ENCODE measurements around the gene RNF208.

RNF208 gene, protein sequence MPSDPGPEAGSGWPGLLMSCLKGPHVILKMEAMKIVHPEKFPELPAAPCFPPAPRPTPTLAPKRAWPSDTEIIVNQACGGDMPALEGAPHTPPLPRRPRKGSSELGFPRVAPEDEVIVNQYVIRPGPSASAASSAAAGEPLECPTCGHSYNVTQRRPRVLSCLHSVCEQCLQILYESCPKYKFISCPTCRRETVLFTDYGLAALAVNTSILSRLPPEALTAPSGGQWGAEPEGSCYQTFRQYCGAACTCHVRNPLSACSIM

DNA sequence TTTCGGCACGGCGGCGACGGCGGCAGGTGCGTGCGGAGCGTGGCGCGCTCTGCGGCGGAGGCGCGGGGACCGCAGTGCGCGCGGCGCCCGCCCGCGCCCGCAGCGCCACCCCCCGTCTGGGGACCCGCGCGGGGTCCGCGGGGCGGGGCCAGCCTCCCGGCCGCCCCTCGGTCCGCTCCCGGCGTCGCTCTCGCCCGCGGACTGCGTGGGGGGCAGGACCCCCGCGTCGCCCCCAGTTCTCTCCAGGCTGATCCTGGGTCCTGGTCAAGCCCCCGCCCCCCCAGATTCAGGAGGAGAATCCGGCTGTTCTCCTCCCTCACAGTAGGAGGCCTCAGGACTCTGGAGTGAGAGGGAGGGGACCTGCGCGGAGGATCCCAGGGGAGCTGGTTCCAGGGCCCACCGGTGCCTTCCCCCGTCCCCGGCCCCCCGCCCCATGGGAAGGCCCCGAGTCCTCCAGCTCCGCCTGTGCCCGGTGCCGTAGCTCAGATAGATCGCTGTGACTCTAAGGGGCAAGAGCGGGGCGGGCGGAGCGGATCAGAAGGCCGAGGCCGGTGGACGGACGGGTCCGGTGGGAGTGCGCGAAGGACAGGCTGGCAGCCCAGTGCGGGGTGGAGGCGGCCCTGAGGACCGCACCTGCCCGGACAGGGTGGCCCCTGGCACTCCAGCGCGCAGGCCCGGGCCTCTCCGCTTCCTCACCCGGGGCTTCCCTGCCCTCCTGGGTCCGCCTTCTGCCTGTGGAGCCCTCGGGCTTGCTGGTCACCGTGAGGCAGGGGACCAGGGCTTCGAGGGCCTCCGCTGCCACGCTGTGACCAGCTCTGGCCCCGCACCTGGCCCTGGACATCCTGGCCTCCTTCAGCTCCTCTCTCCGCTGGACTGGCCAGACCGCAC lies at the start of gene RNF208:
Gene RNF208 (minus strand): TSS at position 51 of the 888 bp plus-strand sequence. CDS start 1,028 bp downstream, outside the sequence.
- no peak for DNase-seq (ENCODE audit: low read depth)
- TF ChIP-seq, protein P1, sequence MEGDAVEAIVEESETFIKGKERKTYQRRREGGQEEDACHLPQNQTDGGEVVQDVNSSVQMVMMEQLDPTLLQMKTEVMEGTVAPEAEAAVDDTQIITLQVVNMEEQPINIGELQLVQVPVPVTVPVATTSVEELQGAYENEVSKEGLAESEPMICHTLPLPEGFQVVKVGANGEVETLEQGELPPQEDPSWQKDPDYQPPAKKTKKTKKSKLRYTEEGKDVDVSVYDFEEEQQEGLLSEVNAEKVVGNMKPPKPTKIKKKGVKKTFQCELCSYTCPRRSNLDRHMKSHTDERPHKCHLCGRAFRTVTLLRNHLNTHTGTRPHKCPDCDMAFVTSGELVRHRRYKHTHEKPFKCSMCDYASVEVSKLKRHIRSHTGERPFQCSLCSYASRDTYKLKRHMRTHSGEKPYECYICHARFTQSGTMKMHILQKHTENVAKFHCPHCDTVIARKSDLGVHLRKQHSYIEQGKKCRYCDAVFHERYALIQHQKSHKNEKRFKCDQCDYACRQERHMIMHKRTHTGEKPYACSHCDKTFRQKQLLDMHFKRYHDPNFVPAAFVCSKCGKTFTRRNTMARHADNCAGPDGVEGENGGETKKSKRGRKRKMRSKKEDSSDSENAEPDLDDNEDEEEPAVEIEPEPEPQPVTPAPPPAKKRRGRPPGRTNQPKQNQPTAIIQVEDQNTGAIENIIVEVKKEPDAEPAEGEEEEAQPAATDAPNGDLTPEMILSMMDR (IDR thresholded peaks at IDR 0.05; ENCODE audit: insufficient read depth, low read depth, low read length, missing control alignments), result no peak
- peak within 1 kb of the TSS; percentile 76 for H3K4me3 ChIP-seq (ENCODE audit: low read depth, low read length)

DNA sequence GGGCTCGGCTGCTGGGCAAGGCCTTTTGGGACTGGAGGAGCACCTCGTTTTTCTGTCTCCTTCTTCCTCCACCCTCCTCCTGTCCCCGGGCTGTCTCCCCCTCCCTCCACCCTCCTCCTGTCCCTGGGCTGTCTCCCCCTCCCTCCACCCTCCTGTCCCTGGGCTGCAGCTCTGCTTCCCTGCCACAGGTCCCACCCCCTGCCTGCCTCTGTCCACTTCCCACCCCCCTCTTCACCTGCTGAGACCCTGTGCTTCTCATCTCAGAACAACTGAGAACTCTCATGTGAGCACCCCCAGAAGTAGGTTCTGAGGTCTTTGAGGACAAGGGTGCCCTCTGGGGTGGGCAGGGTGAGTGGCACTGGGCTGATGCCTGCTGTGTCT lies 49.6 kb upstream of the RNF208 start:
- H3K4me3 ChIP-seq (ENCODE audit: low read depth, low read length), result no peak overlapping the region
- TF ChIP-seq, protein P1 (IDR thresholded peaks at IDR 0.05; ENCODE audit: insufficient read depth, low read depth, low read length, missing control alignments), result no peak
- no peak for DNase-seq (ENCODE audit: low read depth)

DNA sequence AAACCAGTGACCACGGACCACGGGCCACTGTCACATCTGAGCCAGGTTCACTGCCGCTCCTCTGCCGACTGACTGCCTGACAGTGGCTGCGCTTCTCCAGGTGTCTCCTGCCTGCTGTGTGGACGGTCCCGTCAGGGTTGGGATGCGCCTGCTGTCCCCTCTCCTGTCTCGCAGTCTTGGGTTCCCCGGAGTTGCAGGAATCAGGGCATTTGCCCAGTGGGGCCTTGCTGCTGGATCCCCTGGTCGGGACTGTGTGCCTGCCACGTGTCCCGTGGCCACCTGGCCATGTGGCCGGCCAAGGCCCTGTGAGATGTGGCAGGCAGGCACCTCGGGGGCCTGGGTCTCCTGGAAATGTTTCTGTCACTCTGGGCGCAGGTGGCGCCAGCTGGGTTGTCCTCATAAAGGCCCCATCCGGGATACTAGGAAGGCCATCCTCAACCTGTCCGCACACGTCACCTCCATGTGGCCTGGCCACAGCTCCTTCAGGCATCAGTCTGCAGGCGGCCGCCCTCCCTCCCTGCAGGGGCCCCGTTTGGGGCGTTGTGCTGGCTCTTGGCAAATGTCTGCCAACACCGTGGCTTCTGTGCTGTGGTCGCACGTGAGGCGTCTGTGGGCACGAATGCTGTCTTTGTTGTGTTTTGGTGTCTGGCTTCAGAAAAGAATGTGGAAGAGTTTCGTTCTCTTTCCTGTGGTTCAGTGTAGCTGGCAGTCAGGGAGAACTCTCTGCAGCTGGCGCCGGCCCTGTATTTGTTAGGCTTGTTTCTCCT lies 49.1 kb upstream of the RNF208 start:
- TF ChIP-seq, protein P1 (IDR thresholded peaks at IDR 0.05; ENCODE audit: insufficient read depth, low read depth, low read length, missing control alignments), result no peak
- no peak overlapping the region for H3K4me3 ChIP-seq (ENCODE audit: low read depth, low read length)
- no peak for DNase-seq (ENCODE audit: low read depth)

DNA sequence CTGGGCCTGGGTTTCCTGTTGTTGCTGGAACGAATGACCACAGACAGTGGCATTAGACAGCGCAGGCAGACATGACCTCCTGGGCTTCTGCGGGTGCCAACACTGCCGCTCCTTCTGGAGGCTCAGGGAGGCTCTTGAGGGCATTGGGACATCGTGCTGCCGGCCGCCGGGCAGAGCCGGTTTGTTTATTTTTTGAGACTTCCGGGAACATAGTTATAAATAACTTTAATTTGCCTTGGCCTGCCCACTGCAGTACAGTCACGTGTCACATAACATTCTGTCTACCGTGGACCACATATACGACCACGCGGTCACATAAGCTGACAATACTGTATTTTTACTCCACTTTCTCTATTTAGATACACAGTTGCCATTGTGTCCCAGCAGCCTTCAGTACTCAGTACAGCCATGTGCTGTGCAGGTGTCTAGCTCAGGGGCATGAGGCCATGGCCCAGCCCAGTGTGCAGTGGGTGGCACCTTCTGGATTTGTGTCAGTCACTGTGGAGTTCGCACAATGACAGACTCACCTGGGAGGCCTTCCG lies 47.3 kb upstream of the RNF208 start:
- TF ChIP-seq, protein P1 (IDR thresholded peaks at IDR 0.05; ENCODE audit: insufficient read depth, low read depth, low read length, missing control alignments), result no peak
- peak overlapping the region; percentile 23 for H3K4me3 ChIP-seq (ENCODE audit: low read depth, low read length)
- DNase-seq (ENCODE audit: low read depth), result peak; percentile 70

DNA sequence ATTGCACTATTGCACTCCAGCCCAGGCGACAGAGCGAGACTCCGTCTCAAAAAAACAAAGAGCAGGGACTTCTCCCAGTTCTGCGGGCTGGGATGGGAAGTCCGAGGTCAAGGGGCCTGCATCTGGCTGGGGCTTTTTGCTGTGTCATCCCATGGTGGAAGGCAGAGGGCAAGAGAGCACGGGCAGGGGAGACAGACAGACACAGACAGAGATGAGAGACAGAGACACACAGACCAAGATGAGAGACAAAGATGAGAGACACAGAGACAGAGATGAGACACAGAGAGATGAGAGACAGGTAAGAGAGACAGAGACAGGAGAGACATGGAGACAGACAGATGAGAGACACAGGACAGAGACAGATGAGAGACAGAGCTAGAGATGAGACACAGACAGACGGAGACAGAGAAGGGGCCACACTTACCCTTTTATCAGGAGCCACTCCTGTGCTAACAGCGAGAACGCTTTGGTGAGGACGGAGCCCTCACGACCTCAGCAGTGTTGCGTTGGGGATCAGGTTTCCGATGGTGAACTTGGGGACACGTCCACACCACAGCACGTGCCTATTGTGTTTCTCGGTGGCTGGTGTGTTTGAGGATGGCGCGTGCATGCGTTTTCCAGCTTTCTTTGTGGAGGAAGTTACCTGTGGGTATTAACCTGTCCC lies 46.6 kb upstream of the RNF208 start:
- DNase-seq (ENCODE audit: low read depth), result no peak
- TF ChIP-seq, protein P1 (IDR thresholded peaks at IDR 0.05; ENCODE audit: insufficient read depth, low read depth, low read length, missing control alignments), result no peak
- peak overlapping the region; percentile 23 for H3K4me3 ChIP-seq (ENCODE audit: low read depth, low read length)

DNA sequence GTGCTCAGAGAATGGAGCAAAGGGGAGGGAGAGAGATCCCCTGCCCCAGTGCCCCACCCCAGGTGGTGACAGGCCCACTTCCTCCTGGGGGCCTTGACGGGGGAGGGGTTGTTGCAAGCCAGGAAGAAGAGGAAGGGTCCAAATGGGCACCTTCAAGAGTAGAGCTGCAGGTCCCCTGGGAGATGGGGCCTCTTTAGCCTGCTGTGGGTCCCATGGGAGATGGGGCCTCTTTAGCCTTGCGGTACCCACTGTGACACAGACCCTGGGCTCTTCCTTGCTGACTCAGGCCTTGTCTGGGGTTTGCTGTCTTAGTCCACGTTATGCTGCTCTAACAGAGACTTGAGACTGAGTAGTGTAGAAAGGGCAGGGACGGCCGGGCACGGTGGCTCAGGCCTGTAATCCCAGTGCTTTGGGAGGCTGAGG lies 45.9 kb upstream of the RNF208 start:
- TF ChIP-seq, protein P1 (IDR thresholded peaks at IDR 0.05; ENCODE audit: insufficient read depth, low read depth, low read length, missing control alignments), result no peak
- peak; percentile 77 for DNase-seq (ENCODE audit: low read depth)
- no peak overlapping the region for H3K4me3 ChIP-seq (ENCODE audit: low read depth, low read length)
